DMS 273 (cell line): Measurements from ENCODE around the gene UBAC1.
A peak's percentile ranks its signal among the peaks of the same experiment; 100 is the strongest.
"Not testable (repeated sequence)": the region's sequence is repeated elsewhere in the genome, so short reads cannot be mapped to it uniquely, and the experiment has no call there.

Experiments
- DNase-seq: peaks from one replicate; lab custom pipeline; 2025; ENCODE audit not compliant: unreplicated experiment; lab: John Stamatoyannopoulos, UW

The UBAC1 gene

GRCh38 chr9:135923508-135923907, 37.7 kb downstream of the UBAC1 start:
- DNase-seq: no peak

GRCh38 chr9:135921749-135922310, 39.3 kb downstream of the UBAC1 start:
- no peak for DNase-seq

- DNase-seq: no peak
Observed at GRCh38 chr9:135920973-135921585, 40.1 kb downstream of the UBAC1 start.

- DNase-seq: no peak
Observed at GRCh38 chr9:135920256-135920930, 40.8 kb downstream of the UBAC1 start.

GRCh38 chr9:135919318-135919890, 41.8 kb downstream of the UBAC1 start:
- DNase-seq: no peak

- DNase-seq: not testable (repeated sequence)
Observed at GRCh38 chr9:135916227-135916626, 44.9 kb downstream of the UBAC1 start.

GRCh38 chr9:135914921-135915320, 46.3 kb downstream of the UBAC1 start:
- DNase-seq: peak; percentile 20

- not testable (repeated sequence) for DNase-seq
Observed at GRCh38 chr9:135911233-135911632, 49.9 kb downstream of the UBAC1 start.

GRCh38 chr9:135910757-135911156, 50.4 kb downstream of the UBAC1 start:
- DNase-seq: no peak

GRCh38 chr9:135910216-135910615, 51.0 kb downstream of the UBAC1 start:
- DNase-seq: no peak

GRCh38 chr9:135909371-135909770, 51.8 kb downstream of the UBAC1 start:
- no peak for DNase-seq

GRCh38 chr9:135908754-135909204, 52.4 kb downstream of the UBAC1 start:
- no peak for DNase-seq

GRCh38 chr9:135908093-135908753, 53.0 kb downstream of the UBAC1 start:
- peak; percentile 58 for DNase-seq

- peak; percentile 96 for DNase-seq
Observed at GRCh38 chr9:135907431-135908092, 53.6 kb downstream of the UBAC1 start, which contains the start of gene CAMSAP1. Gene CAMSAP1 (minus strand): TSS chr9:135907546. CDS start chr9:135907159, 387 bp downstream.

GRCh38 chr9:135907006-135907430, 54.2 kb downstream of the UBAC1 start:
- DNase-seq: no peak

GRCh38 chr9:135906291-135907005, 54.7 kb downstream of the UBAC1 start:
- DNase-seq: peak; percentile 60

- DNase-seq: no peak
Observed at GRCh38 chr9:135905380-135906258, 55.6 kb downstream of the UBAC1 start.

GRCh38 chr9:135903786-135904520, 57.2 kb downstream of the UBAC1 start:
- DNase-seq: no peak

- DNase-seq: no peak
Observed at GRCh38 chr9:135903358-135903656, 57.9 kb downstream of the UBAC1 start.
